ENCODE data around the gene BABAM2. TPM values are rescaled to one million over a fixed set of nuclear protein-coding genes. Genes with fewer than 3 reads are reported as not detected.
A peak's percentile ranks its signal among the peaks of the same experiment; 100 is the strongest.

BABAM2 gene
- total and polyA plus RNA-seq, 9 of the 15 experiments (the other 6 are each of a cell fraction or from before 2014, with no cell fraction given): 10.9 to 37.4 (median 25.6) TPM

DNA sequence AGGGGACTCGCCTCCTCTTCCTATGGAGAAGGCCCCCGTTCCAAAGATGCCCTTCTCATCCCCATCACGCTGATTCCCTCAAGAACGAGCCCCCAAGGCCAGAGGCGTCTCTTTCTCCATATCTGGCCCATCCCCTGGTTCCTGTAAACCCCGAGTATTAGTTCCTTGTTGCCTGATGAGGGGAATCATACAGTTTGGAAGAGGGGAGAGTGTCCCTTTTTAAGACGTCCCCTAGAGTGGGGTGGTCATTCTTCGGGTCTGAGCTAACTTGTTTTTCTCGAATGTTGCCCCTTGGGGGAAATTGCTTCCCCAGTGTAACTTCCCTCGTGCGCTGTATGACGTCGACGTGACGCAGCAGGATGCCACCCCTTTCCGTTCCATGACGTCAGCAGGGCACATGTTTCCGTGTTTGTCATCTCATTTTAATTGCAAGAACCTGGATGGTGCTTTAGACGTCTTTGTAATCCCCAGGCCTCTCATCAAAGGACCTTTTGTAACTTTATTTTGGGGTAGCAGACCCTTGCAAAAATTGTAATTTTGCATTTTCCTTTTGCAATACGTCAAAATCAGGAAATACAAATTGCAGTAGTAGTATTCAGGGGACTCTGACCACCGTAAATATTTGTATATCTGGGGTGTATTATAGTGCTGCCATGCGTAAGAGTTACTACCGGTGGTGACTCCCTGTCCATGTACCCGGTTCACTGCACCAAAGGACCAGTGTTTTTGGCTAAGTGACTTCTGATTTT lies 569 bp downstream of the BABAM2 start (continued):
- TF ChIP-seq ZNF347 (CRISPR knock-in tag; IDR thresholded peaks at IDR 0.05; ENCODE audit: low read depth): no peak
- TF ChIP-seq MYNN (IDR thresholded peaks at IDR 0.05): no peak
- no peak for TF ChIP-seq MYNN (CRISPR knock-in tag; IDR thresholded peaks at IDR 0.05)
- no peak for TF ChIP-seq BCL6 (CRISPR knock-in tag; IDR thresholded peaks at IDR 0.05)
- TF ChIP-seq, protein P1, sequence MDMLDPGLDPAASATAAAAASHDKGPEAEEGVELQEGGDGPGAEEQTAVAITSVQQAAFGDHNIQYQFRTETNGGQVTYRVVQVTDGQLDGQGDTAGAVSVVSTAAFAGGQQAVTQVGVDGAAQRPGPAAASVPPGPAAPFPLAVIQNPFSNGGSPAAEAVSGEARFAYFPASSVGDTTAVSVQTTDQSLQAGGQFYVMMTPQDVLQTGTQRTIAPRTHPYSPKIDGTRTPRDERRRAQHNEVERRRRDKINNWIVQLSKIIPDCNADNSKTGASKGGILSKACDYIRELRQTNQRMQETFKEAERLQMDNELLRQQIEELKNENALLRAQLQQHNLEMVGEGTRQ (CRISPR knock-in tag; IDR thresholded peaks at IDR 0.05): peak; percentile 37; the same call in 1 of the 2 replicates
- TF ChIP-seq PPARD (CRISPR knock-in tag; IDR thresholded peaks at IDR 0.05): no peak
- no peak for TF ChIP-seq POU5F1 (IDR thresholded peaks at IDR 0.05; ENCODE audit: borderline replicate concordance, low read depth, low read length, partially characterized antibody)
- peak; percentile 100 for TF ChIP-seq CREM (IDR thresholded peaks at IDR 0.05; ENCODE audit: low read depth)
- TF ChIP-seq CTBP1 (IDR thresholded peaks at IDR 0.05; ENCODE audit: borderline replicate concordance): no peak; the same call in none of the 2 replicates
- TF ChIP-seq TEAD1 (CRISPR knock-in tag; IDR thresholded peaks at IDR 0.05): peak in 1 of 2 experiments; percentile 30; a peak in 1 of 4 replicates
- TF ChIP-seq SAP30 (IDR thresholded peaks at IDR 0.05; ENCODE audit: borderline replicate concordance, insufficient read depth, low read depth, low read length, poor library complexity, severe bottlenecking): no peak
- no peak for TF ChIP-seq HLTF (IDR thresholded peaks at IDR 0.05)
- TF ChIP-seq SNIP1 (IDR thresholded peaks at IDR 0.05; ENCODE audit: low read depth): no peak
- no peak for TF ChIP-seq PCBP2 (IDR thresholded peaks at IDR 0.05; ENCODE audit: low read depth, low read length, poor library complexity, severe bottlenecking)
- no peak for TF ChIP-seq SREBF1 (IDR thresholded peaks at IDR 0.05; ENCODE audit: borderline replicate concordance, low read depth, low read length)
- no peak for TF ChIP-seq POLR3G (IDR thresholded peaks at IDR 0.05; ENCODE audit: extremely low read depth, insufficient read length, insufficient replicate concordance)
- TF ChIP-seq, protein P2, sequence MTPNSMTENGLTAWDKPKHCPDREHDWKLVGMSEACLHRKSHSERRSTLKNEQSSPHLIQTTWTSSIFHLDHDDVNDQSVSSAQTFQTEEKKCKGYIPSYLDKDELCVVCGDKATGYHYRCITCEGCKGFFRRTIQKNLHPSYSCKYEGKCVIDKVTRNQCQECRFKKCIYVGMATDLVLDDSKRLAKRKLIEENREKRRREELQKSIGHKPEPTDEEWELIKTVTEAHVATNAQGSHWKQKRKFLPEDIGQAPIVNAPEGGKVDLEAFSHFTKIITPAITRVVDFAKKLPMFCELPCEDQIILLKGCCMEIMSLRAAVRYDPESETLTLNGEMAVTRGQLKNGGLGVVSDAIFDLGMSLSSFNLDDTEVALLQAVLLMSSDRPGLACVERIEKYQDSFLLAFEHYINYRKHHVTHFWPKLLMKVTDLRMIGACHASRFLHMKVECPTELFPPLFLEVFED (CRISPR knock-in tag; conservative IDR thresholded peaks at IDR 0.05): no peak
- TF ChIP-seq FOS (IDR thresholded peaks at IDR 0.05; ENCODE audit: extremely low read depth, insufficient read length): no peak
- no peak for TF ChIP-seq SIN3A (IDR thresholded peaks at IDR 0.05; ENCODE audit: borderline replicate concordance in 2 of 2, control insufficient read depth in 1 of 2, low read depth in 2 of 2, low read length in 2 of 2)
- TF ChIP-seq STAT5B (CRISPR knock-in tag; IDR thresholded peaks at IDR 0.05): no peak
- TF ChIP-seq ZNF212 (CRISPR knock-in tag; IDR thresholded peaks at IDR 0.05): no peak
- no peak for TF ChIP-seq RBM39 (optimal IDR thresholded peaks at IDR 0.05; ENCODE audit: low read depth, low read length)
- peak; percentile 5; the same call in 1 of the 2 replicates for TF ChIP-seq ZNF644 (tag; IDR thresholded peaks at IDR 0.05; ENCODE audit: low read depth)
- peak in 1 of 2 experiments; percentile 81; a peak in 1 of 3 replicates for TF ChIP-seq CBX3 (IDR thresholded peaks at IDR 0.05; ENCODE audit: borderline replicate concordance in 1 of 2, low read length in 2 of 2)
- TF ChIP-seq, protein P3, sequence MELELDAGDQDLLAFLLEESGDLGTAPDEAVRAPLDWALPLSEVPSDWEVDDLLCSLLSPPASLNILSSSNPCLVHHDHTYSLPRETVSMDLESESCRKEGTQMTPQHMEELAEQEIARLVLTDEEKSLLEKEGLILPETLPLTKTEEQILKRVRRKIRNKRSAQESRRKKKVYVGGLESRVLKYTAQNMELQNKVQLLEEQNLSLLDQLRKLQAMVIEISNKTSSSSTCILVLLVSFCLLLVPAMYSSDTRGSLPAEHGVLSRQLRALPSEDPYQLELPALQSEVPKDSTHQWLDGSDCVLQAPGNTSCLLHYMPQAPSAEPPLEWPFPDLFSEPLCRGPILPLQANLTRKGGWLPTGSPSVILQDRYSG (tag; conservative IDR thresholded peaks at IDR 0.05; ENCODE audit: low read depth): no peak
- no peak for TF ChIP-seq HMG20A (CRISPR knock-in tag; conservative IDR thresholded peaks at IDR 0.05)
